Inflammatory macrophage treated with lipopolysaccharide for 4 hours (primary cell): Measurements from ENCODE around the gene ILF3.

Source experiments
- DNase-seq: peaks from one replicate; pipeline ENCODE4 v3.0.0-alpha.2; 2020

Gene ILF3

DNA sequence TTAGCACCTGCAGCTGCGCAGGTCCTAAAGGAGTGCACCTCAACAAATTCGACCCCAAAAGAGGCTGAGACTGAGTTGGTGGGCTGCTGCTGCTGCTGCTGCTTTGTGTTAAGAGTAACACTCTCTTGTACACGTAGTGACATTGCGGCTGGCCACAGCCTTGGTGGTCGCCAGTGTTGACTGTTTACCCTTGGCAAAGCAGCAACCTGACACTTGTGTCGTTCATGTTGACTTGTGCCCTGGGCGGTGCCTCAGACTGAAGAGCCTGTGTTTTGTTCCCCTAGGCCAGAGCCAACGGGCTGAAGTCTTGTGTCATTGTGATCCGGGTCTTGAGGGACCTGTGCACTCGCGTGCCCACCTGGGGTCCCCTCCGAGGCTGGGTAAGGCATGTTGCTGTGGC is 24.7 kb downstream of the ILF3 start:
- DNase-seq = no peak

DNA sequence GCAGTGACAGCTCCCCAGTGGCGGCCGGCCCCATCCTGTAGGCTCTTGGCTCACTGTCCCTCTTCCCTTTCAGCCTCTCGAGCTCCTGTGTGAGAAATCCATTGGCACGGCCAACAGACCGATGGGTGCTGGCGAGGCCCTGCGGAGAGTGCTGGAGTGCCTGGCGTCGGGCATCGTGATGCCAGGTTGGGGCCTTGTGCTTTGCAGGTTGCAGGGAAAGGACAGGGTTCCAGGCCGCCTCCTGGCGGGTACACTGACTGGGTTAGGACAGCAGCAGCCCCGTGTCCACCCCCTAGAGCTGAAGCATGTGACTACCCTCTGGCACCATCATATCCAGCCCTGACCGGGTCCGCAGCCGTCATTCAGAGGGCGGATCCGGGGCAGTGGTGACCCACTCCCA is 25.6 kb downstream of the ILF3 start:
- DNase-seq = no peak

DNA sequence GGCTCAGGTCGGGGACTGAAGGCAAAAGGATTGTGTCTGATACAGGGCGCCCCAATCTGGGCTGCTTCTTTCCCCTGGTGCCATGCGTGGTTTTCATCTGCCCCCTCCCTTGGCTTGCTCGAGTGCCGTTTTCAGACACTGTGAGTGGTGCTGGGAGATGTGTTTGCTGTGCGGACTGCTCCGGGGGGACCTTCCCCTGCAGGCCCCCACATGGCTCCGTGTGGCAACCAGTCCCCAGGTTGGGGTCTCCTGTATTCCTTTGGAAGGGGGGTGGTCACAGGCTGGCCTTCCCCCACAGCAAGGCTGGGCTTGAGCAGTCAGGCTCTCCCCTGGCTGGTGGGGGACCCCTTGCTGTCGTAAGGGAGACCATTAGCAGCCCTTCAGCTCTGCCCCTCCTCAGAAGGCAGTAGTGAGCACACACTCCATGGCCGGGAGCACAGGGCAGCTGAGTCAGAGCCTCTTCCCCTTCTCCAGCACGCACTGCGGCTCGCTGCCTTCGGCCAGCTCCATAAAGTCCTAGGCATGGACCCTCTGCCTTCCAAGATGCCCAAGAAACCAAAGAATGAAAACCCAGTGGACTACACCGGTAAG is 26.5 kb downstream of the ILF3 start:
- DNase-seq = no peak

DNA sequence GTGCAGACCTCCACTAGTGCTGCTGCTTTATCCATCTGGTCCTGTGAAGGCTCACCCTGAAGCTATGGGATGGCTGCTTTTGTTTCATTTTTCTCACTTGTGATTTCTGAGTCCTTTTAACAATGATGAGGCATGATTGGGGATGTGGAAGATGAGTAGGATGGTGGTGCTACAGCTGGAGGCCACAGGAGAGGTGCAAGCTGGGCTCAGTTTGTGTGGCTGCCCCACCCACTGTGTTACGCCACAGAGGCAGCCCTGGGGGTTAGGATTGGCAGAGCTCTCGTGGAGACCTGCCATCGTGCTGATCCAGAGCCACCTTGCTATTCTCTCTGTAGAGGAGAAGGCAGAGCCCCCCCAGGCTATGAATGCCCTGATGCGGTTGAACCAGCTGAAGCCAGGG is 27.5 kb downstream of the ILF3 start:
- DNase-seq = no peak

DNA sequence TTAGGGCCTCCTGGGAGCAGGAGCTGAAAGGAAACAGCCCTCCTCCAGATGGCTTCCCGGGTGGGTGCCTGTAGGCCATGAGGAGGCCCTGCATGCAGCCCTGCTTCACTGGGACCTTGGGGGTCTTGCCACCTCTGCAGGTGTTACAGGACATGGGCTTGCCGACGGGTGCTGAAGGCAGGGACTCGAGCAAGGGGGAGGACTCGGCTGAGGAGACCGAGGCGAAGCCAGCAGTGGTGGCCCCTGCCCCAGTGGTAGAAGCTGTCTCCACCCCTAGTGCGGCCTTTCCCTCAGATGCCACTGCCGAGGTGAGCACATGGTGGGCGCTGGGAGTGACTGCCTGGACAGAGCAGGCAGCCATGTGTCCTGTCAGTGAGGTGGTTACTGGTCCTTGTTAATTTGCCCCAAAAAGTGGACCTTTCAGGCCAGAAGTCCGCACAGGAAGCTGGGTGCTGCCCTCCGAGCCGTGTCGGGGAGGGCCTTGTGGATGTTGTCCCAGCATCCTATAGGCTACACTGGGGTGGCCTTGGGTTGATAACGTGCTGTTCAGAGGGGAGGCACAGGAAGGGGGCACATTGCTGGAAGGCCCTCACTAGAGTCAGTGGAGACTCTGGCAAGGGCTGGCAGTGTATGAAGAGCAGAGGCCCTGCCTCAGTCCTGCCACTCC is 28.4 kb downstream of the ILF3 start:
- DNase-seq = no peak

DNA sequence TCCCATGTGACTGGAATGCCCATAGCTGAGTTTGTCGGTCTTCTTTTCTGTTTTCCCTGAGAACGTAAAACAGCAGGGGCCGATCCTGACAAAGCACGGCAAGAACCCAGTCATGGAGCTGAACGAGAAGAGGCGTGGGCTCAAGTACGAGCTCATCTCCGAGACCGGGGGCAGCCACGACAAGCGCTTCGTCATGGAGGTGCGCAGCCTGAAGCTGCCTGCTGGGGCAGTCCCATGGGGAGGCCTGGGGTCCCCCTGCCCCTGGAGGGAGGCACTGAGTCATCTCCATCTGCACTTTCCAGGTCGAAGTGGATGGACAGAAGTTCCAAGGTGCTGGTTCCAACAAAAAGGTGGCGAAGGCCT is 28.9 kb downstream of the ILF3 start:
- DNase-seq = no peak

DNA sequence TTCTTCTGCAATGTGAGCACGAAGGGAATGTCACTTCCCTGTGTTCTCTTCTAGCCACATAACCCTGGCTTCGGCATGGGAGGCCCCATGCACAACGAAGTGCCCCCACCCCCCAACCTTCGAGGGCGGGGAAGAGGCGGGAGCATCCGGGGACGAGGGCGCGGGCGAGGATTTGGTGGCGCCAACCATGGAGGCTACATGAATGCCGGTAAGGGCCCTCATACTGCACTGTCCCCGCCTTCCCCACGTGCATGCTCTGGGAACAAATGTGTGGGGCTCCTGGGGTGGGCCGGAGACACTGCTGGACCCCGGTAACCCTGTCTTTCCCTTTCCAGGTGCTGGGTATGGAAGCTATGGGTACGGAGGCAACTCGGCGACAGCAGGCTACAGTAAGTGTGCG is 29.4 kb downstream of the ILF3 start:
- DNase-seq = no peak

DNA sequence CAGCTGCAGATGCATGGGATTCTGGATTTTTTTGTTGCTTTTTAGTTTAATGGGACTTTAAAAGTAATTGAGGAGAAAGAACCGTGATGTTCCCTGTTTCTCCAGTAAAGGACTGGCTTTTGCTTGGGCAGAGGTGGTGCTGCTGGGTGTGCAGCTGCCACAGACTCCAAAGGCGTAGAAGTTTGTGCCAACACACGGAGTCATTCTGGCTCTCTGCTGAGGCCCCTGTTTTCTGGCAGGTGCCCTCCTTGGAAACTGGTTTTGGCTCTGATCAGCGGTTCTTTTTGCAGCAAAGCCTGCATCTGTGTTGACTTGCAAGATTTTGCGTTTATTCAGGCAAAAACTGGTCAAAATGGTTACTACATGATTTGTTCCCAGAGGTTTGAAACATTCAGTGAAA is 31.1 kb downstream of the ILF3 start:
- DNase-seq = no peak

DNA sequence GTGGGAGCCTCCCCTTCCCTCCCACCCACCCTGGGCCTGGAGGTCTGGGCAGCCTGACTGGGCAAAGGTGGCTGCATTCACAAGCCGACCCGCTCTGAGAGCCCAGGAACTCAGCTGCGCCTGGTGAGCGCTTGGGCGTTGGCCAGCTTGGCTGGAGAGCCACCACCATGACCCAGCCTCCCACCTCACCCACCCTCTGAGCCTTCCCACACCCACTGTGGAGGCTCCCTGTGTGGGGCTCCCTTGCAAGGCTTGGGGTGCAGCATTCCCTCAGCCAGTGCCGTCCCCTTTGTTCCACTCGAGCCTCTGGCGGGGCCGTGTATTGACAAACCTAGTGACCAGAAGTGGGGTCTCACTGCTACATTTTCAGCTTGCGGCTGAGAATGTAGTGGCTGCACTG is 32.0 kb downstream of the ILF3 start:
- DNase-seq = no peak

DNA sequence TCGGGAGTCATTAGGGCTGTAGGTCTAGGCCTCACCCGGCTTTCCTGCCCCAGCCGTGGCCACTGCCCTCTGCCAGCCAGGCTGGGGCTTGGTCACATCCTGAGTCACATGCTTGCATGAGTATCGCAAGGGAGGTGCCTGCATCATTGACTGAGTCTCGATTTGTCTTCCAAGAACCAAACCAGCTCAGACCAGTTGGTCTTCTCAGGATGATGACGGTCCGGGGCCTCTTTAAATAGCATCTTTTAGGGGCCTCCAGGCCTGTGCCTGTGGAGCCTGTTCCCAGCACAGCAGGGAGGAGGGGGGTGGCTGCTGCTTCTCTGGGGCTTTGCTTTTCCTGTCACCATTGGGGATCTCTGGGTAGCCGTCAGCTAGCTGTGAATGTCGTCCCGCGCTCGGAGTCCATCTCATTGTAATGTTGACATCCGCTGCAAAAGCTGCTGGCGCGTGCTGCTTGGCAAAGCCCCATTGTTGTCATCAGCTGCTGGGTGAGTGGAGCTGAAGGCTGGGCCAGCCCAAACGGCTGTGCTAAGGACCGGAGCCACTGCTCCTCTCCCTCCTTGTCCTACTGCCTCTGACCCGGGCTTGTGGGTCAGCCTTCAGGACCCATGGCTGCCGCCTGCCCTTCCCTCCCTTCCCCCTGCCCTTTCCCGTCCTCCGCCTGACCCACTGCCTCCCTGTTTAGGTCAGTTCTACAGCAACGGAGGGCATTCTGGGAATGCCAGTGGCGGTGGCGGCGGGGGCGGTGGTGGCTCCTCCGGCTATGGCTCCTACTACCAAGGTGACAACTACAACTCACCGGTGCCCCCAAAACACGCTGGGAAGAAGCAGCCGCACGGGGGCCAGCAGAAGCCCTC is 32.7 kb downstream of the ILF3 start:
- DNase-seq = no peak

DNA sequence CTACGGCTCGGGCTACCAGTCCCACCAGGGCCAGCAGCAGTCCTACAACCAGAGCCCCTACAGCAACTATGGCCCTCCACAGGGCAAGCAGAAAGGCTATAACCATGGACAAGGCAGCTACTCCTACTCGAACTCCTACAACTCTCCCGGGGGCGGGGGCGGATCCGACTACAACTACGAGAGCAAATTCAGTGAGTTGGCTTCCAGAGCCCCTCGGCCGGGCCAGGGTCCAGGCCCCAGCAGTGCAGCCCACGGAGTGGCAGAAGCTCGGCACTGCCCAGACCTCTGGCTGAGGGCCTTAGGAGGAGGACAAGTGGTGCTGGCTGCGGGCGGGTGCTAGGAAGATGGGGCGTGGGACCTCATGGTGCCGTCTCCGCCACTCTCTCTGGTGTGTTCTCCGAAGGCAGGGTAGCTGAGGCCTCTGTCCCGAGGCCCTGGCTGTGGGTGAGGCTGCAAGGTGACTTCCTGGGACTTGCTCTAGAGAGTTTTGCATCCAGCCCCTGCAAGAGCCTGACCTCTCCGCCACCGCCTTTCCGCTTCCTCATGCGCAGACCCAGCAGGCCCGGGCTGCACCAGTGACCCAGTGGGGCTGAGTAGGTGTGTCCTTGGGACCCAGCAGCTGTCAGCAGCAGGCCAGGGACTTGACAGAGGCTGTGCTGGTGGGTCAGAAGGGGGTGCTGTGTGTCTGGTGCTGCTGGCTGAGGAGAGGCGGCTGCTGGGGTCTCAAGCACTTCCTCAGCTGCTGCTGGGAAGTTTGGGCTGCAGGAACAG is 33.6 kb downstream of the ILF3 start:
- DNase-seq = no peak

DNA sequence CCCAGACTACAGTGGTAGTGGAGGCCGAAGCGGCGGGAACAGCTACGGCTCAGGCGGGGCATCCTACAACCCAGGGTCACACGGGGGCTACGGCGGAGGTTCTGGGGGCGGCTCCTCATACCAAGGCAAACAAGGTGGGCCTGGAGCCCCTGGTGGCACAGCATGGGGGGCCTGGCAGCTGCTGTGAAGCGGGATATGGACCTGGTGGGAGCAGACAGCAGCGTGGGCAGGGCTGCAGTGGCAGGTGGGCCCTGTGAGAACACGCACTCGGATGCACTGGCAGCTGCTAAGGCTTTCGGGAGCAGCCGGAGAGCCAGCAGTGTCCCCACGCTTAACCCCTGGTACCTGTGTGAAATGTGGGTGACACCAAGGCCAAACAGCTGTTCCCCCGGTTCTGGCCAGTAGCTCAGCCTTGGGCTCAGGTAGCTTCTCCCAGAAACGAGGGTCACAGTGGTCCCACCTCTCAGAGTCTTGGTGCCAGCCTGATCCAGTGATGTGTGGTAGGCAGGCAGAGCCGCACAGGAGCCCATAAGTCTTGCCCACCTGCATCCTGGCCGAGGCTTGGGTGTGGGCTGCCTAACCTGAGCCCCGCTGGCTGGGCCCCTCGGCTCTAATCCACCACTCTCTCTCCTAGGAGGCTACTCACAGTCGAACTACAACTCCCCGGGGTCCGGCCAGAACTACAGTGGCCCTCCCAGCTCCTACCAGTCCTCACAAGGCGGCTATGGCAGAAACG is 34.6 kb downstream of the ILF3 start:
- no peak for DNase-seq

DNA sequence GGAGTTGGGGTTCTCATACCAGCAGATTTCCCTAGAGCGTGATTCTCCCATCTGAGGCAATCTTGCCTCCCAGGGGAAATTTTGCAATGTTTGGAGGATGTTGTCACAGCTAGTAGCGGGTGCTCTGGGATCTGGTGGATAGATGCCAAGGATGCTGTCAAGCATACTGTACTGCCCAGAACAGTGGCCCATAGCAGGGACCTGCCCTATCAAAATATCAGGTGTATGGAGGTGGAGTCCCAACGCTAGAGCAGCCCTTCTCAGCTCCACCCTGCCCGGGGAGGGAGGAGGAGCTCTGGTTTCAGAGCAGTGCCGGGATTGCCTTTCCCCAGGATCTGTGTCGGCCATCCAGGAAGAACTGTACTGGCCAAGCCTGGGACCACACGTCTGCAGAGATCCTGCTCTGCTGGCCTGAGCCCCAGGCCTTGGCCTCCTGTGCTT is 36.2 kb downstream of the ILF3 start:
- DNase-seq = peak; percentile 25

DNA sequence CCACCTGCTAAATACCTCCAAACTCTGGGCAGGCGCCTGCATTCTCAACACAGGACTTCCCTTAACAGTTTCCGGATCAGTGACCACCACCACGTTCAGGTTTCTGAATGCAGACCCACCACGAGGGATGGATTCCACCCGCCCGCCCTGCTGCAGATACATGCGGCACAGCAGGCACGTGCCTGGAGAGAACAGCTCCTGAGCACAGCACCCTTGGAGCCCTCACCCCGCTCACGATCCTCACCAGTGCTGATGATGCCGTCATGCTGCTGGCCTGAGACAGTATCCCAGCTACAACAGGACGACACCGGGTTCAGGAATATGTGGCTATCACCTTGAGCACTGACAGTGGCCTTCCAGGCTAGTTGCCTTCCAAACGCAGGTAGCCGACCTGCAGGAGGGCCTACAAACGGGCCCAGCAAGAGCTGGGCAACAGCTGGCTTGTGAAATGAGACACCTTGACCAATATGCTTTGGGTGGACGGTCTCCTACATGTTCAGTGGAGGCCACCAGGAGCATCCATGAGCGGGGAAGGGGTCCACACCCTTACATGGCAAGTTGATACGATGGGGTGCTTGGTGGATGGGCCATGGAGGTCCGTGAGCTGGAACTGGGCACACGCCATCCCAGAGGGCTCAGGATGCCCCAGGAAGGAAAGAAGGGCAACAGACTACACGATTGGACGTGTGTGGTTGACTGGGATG is 37.2 kb downstream of the ILF3 start:
- no peak for DNase-seq

DNA sequence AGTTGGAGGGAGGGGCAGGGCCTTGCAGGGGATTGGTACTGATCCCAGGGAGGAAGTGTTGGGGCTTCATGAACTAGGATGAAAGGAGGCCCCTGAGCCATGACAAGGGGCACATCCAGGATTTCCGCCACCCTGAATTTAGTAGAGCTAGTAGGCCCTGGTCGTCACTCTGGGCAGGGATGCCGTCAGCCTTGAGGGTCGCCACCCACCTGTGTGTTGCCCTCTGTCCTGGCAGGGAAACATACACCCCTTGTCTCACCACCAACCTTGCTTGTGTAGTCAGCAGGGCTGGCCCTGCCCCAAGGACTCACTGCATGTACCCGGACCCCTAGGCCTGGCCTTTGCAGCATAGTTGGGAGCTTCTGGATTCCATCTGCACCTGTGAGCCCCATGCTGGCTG is 37.7 kb downstream of the ILF3 start:
- no peak for DNase-seq

DNA sequence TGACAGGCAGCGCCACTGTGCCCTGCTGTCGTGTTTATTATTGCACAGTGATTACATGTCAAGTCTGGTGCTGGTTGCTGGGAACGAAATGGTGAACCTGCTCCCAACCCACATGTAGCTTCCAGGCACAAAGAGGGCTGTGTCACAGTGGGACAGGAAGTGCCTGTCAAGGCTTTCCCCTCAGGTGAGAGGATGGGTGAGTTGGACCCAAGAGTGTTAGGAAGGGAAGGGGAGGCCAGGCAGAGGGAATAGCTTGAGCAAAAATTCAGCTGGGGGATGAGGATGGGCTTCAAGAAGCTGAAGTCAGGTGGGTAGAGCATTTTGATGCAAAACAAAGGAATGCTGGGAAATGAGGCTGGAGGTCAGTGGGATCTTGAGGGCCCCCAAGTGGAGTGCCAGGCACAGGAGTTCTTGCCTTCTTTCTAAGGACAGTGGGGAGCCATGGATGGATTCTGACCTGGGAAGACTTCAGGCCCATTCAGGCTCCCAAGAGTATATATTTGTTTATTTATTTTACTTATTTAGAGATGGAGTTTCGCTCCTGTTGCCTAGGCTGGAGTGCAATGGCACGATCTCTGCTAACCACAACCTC is 38.6 kb downstream of the ILF3 start:
- no peak for DNase-seq

DNA sequence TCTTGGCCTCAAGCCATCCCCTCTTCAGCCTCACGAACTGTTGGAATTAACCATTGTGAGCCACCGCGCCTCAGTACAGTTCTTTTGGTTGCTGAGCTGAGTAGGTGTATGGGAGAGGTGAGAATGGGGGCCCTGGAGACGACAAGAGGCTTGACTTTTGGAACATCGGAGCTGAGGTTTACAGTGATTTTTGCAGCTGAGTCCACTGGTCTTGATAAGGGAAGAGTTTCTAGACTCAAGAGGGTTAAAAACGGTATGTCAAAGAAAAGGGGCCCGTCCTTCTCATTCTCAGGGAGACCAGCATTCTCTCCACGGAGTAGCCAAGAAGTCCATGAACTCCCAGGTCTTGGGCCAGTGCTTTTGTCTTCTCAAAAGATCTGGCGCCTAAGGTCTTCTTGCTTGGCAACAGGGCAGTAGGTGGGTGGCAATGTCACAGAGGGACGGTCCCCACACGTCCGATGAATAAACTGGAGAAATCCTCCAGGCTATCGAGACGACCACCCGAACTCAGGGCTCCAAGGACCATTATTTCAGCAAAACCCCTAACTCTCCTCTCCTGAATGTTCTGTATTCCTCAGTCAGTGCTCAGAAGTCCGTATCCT is 40.7 kb downstream of the ILF3 start:
- DNase-seq = no peak

DNA sequence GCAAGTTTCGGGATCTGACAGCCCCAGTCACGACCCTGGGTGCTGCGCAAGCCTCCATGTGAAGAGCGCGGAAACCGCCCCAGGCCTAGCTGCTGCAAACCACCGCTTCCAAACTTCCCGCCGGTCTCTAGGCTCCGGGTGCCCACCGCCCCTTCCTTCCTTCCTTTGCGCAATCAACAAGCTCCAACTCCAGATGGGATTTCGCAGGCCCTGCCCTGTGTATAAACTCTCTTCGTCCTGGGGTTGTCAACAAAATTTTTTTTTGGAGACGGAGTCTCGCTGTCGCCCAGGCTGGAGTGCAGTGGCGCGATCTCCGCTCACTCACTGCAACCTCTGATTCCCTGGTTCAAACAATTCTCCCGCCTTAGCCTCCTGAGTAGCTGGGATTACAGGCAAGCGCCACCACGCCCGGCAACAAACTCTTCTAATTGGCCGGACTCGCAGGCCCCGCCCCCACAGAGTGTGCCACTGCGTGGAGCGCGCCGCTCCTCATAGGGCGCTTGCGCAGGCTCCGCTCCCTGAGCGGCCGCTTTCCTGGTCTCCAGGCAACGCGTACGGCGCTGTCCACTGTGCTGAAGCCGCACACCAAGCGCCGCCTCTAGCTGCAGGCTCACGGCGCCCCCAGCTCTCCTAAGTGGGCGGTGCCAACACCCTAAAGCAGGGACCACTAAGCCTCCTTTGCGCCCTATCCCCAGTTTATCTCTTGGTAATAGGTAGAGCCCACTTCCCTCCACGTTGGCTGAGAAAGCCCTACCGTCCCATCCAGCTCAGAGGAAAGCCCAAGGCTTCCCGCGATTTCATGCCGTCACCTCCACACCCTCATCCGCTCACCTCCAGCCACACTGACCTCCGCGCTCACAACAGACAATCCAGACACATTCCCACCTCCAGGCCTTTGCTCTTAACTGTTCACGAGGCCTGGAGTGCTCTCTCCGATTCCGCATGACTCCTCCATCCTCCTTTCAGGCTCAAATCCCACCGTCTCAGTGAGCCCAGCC is 41.6 kb downstream of the ILF3 start:
- peak; percentile 98 for DNase-seq

DNA sequence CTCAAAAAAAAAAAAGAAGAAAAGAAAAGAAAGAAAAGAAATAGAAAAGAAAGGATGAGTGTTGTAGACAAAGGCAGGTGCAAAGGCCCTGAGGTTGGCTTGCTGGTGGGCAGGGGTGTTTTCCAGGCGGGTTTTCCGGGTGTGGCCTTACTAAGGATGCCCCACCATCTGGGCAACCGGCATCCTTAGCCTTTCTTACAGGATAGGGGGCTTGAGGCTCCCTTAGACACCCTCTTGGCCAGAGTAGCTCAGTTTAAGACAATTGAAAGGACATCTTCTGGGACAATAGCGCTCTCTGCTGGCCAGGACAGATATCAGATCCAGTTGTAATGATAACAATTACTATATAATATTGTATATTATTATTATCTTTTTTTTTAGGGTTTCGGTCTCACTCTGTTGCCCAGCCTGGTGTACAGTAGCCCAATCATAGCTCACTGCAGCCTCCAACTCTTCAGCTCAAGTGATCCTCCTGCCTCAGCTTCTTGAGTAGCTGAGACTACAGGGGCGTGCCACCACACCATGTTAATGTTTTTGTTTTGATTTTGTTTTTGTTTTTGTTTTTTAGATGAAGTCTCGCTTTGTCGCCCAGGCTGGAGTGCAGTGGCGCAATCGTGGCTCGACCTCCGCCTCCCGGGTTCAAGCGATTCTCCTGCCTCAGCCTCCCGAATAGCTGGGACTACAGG is 45.6 kb downstream of the ILF3 start:
- DNase-seq = peak; percentile 71
